K562 (cell line): ENCODE measurements around the gene ZDHHC22.

Source experiments
- MCM2 ChIP-seq: fragments of 450-650 bp; IDR thresholded peaks from 2 replicates; pipeline ENCODE4 v1.6.1; 2017; ENCODE audit warnings: low read depth, mild to moderate bottlenecking
- NR3C1 ChIP-seq: sonication (generic); formaldehyde crosslinking; IDR thresholded peaks from 2 replicates; pipeline ENCODE4 v1.8.1; 2022; ENCODE audit warnings: missing genetic modification reagents
- NR4A1 ChIP-seq, 2 experiments: fragments of 250-450 bp in 1 of 2; fragments of 450-650 bp in 1 of 2; sonication (Bioruptor Pico) in 1 of 2; IDR thresholded peaks; 2 replicates each; pipeline versions ENCODE4 v1.4.0 to v1.6.1; 2016 to 2020; ENCODE audit warnings: mild to moderate bottlenecking in 2 of 2, missing compliant biosample characterization in 1 of 2, missing genetic modification characterization in 1 of 2, moderate library complexity in 1 of 2
- SAFB2 ChIP-seq: fragments of 200-400 bp; formaldehyde crosslinking; IDR thresholded peaks from 2 replicates; pipeline ENCODE4 v1.6.1; 2018; ENCODE audit warnings: borderline replicate concordance, low read length, low read depth, moderate library complexity; ENCODE audit not compliant: severe bottlenecking
- SP1 ChIP-seq: sonication (generic); formaldehyde crosslinking; IDR thresholded peaks from 2 replicates; pipeline ENCODE4 v1.8.1; 2022; ENCODE audit warnings: mild to moderate bottlenecking, missing genetic modification reagents
- TCF7 ChIP-seq: sonication (generic); IDR thresholded peaks from 2 replicates; pipeline ENCODE4 v1.6.1; 2016; ENCODE audit warnings: antibody characterized with exemption, borderline replicate concordance
- USF2 ChIP-seq: sonication (generic); formaldehyde crosslinking; IDR thresholded peaks from 2 replicates; pipeline ENCODE4 v1.5.0; 2020; ENCODE audit warnings: missing genetic modification reagents
- XRCC4 ChIP-seq: IDR thresholded peaks from one replicate; pipeline ENCODE4 v1.6.1; 2011; ENCODE audit not compliant: insufficient read depth, insufficient read length; ENCODE audit errors: extremely low read depth
- ZNF24 ChIP-seq: fragments of 450-650 bp; IDR thresholded peaks from 2 replicates; pipeline ENCODE4 v1.6.1; 2016
- TF ChIP-seq, protein P1 (sequence below): sonication (generic); formaldehyde crosslinking; IDR thresholded peaks from 2 replicates; pipeline ENCODE4 v1.8.1; 2022; ENCODE audit warnings: missing genetic modification reagents

DNA sequence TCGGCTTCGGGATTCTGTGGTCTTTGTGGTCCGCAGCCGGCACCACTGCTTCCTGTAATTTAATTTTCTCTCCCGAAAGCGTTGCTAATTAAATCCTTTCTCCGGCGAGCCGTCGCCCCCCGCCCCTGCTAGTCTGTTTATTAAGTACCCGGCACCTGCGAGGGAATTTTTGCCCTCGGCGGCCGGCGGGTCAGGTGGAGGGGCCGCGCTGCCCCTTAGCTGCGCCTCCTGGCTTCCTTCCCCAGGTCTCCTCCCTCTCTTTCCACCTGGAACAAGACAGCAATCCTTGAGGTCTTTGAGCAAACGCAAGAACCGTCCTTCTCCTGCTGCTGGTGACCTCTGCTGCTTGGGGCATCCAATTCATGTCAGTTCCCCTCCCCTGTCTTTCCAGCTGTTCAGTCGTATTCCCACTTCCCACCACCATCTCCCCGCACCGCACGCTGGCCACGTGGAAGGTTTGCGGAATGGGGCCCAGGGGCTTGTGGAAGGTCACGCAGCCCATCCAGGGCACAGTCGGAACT lies 16.2 kb downstream of the ZDHHC22 start:
- TF ChIP-seq USF2 (no peak), XRCC4 (no peak), NR4A1 (CRISPR knock-in tag; IDR thresholded peaks at IDR 0.05) (no peak), NR4A1 (tag; IDR thresholded peaks at IDR 0.05) (no peak), TCF7 (no peak), SAFB2 (no peak), ZNF24 (no peak), MCM2 (no peak), SP1 (CRISPR knock-in tag) (no peak), NR3C1 (CRISPR knock-in tag) (no peak)
- TF ChIP-seq, protein P1, sequence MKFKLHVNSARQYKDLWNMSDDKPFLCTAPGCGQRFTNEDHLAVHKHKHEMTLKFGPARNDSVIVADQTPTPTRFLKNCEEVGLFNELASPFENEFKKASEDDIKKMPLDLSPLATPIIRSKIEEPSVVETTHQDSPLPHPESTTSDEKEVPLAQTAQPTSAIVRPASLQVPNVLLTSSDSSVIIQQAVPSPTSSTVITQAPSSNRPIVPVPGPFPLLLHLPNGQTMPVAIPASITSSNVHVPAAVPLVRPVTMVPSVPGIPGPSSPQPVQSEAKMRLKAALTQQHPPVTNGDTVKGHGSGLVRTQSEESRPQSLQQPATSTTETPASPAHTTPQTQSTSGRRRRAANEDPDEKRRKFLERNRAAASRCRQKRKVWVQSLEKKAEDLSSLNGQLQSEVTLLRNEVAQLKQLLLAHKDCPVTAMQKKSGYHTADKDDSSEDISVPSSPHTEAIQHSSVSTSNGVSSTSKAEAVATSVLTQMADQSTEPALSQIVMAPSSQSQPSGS, result no peak
